ENCODE results near the gene CDH13. TPM values are rescaled to one million over a fixed set of nuclear protein-coding genes. Genes with fewer than 3 reads are reported as not detected.
A peak's percentile ranks its signal among the peaks of the same experiment; 100 is the strongest.

CDH13 gene
- total RNA-seq, 1 experiment from 2014 or later, result 34.5 TPM

DNA sequence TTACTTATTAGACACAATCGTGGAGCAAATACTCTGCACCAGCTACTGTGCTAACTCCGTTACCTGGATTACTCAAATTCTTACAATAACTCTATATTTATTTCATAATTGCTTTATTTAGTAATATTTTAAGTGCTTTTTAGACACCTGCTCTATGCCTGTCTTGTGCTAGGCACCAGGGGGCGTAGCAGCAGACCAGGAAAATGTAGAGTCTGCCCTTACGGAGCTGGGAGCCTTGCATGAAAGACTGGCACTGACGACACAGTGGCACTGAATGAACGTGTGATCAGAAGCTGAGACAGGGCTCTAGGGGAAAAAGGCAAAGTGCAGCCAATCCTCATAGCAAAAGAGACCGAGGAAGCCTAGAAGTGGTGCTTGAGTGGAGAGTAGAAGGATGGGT, 486.5 kb downstream of the CDH13 start:
- no peaks in the 10 kb centered on the region for H3K9me3 ChIP-seq (replicated peaks)
- H3K27ac ChIP-seq, result no peak overlapping the region
- H3K27me3 ChIP-seq, result no peaks in the 10 kb centered on the region
- peaks cover 9% of the 10 kb centered on the region for H3K4me1 ChIP-seq
- H3K4me3 ChIP-seq, result no peak overlapping the region
- DNase-seq, result no peak
- H3K36me3 ChIP-seq, result no peaks in the 10 kb centered on the region

DNA sequence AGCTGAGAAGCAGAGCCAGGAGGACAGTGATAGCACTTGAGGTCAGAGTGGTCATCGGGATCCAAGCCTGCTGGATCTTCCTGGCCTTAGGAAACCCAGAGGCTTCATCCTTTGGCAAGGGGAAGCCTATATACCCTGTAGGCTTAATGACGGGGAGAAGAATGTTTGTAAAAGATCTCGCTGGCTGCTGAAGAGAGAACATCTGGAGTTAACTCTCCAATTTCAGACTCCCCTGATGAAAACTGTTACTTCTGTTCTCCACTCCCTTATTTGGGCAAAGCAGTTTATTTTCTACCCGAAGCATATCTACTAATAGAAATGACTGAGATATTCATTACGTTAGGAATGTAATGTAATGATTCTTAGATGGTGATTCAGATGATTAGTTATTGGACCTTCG, 487.0 kb downstream of the CDH13 start:
- Histone ChIP-seq H3K4me3 (no peak overlapping the region), H3K27me3 (no peaks in the 10 kb centered on the region), H3K4me1 (peaks cover 9% of the 10 kb centered on the region), H3K36me3 (no peaks in the 10 kb centered on the region), H3K9me3 (replicated peaks) (no peaks in the 10 kb centered on the region), H3K27ac (no peak overlapping the region)
- DNase-seq, result no peak

DNA sequence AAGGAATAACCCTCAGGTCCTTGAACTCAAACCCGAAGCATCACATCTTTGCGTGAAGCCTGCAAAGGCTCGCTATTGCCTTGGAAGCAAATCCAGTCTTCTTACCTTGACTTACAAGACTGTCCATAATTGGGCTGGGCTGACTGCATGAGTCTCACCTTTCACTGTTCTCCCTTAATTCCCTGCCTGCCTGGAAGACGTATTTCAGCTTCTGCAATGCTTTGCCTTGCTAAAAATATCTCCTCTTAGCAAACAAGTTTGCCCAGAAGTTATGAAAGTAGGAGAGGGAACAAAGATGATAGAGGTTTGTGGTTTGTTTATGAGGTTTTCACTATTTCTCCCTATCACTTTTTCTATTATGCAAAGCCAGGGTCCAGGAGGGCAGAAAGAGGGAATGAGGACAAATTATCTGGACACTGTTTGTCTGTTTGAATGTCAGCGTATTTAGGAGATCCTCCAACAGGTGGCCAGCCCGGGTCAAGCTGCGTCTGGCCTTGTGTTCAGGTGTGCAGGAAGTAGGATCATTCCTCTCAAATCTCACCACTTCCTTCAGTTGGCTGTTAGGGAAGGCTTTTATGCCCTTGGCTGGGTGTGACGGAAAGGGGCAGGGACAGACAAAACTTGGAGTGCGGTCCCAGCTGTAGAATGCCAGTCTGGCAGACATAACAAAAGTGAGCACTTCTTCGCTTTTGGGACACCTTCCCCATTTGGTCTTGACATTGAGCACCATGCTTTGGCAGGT, 488.9 kb downstream of the CDH13 start:
- Histone ChIP-seq H3K9me3 (replicated peaks) (no peaks in the 10 kb centered on the region), H3K27ac (no peak overlapping the region), H3K4me1 (peaks cover under 1% of the 10 kb centered on the region; the same call in 1 of the 2 replicates), H3K36me3 (no peaks in the 10 kb centered on the region), H3K27me3 (no peaks in the 10 kb centered on the region), H3K4me3 (no peak overlapping the region)
- no peak for DNase-seq

DNA sequence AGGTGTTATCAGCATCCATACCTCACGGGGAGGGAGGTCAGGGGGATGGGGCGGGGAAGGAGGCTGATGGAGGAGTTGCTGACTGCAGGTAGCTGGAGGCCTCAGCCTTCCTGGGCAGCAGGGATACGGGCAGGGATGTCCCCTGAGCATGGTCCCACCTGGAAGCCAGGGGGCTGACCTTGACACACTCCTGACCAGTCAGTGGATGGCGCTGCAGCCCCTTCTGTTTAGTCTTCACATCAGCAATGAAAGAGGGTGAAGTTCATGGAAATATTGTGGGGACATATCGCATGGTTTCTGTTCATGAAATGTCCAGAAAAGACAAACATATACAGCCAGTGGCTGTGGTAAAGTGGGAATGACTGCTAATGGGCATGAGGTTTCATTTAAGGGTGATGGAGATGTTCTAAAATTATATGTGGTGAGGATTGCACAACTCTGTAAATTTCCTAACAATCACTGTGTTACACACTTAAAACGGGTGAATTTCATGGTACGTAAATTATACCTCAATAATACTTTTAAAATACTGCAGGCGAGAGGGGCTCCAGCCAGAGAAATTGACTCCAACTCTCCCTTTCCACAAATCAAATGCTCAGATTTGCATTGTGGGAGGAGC, 489.6 kb downstream of the CDH13 start:
- Histone ChIP-seq H3K36me3 (no peaks in the 10 kb centered on the region), H3K27ac (no peak overlapping the region), H3K27me3 (no peaks in the 10 kb centered on the region), H3K4me3 (no peak overlapping the region), H3K4me1 (no peaks in the 10 kb centered on the region), H3K9me3 (replicated peaks) (no peaks in the 10 kb centered on the region)
- DNase-seq, result no peak

DNA sequence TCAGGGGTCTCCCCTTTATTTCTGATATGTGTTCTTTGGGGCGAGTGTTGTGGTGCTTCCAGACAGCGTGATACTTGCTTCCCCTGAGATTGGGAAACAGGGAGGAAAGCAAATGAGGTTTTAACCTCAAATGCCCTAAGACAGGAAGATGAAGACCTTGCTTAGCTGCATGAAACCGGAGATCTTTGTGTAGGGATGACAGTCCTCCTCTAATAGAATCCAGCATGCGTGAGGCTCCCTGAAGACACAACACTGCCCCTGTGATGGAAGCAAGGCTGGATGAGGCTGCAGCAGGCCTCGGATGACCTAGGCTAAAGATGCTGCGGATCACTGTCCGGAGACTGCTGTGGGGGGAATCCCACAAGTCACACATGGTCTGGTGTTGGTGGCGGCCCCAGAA, 491.0 kb downstream of the CDH13 start:
- H3K27ac ChIP-seq, result no peak overlapping the region
- no peak overlapping the region for H3K4me3 ChIP-seq
- no peaks in the 10 kb centered on the region for H3K9me3 ChIP-seq (replicated peaks)
- no peaks in the 10 kb centered on the region for H3K36me3 ChIP-seq
- no peaks in the 10 kb centered on the region for H3K27me3 ChIP-seq
- H3K4me1 ChIP-seq, result no peaks in the 10 kb centered on the region
- DNase-seq, result no peak

DNA sequence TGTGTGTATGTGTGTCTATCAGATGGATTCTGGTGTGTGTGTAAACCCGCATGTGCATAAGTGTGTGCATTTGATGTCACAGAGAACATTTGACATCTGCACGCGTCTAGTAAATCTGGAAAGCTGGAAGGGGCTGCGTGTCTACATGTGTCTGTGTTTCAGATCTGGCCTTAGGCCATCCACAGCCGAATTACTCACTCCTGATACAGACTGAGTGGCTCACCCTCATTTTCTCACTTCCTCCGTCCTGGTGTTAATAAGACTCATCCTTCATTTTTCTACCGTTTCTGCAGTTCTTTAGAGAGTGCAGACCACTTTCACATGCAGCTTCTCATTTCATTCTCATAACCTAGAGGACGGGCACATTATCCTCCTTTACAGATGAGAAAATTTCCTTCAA, 491.6 kb downstream of the CDH13 start:
- no peaks in the 10 kb centered on the region for H3K36me3 ChIP-seq
- no peak for DNase-seq
- no peak overlapping the region for H3K4me3 ChIP-seq
- H3K27me3 ChIP-seq, result no peaks in the 10 kb centered on the region
- H3K9me3 ChIP-seq (replicated peaks), result no peaks in the 10 kb centered on the region
- H3K4me1 ChIP-seq, result no peaks in the 10 kb centered on the region
- no peak overlapping the region for H3K27ac ChIP-seq

DNA sequence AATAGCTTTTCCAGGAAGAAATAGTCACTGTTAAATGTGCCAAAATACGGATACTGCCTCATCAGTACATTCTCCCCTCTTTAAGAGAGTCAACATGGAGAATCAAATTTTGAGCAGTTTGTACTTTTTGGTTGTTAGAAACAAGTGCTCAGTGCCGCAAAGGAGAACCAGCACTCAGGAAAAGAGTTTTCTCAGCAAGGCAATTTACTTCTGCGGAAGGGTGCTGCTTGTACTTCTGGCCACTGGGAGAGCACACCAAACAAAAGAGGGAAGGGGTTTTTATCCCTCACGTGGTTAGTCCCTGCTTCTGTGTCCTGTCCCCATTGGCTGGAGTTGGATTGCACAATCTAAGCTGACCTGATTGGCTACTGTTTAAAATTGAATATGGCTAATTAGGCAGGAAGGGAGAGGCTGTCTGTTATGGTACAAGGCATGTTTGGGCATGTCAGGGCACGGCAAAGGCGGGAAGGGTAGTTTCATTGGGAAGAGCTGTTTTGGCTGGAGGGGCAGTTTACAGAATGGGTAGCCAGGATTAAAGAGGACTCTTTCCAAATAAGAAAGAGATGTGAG, 499.3 kb downstream of the CDH13 start:
- DNase-seq, result no peak
- H3K4me3 ChIP-seq, result no peak overlapping the region

DNA sequence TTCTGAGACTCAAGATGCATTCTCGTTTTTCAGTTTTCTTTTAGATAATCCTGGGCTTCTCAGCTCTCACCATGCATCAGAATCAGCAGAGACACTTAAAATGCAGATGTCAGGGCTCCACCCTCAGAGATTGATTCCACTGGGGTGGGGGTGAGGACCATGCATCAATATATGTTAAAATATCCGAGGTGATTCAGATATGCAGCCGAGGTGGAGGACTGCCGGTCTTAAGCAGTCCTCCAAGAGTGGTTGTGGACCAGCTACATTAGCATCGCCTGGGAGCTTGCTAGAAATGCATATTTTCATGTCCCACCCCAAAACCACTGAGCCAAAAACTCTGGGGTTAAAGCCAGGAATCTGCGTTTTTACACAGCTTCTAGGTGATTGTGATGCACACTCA, 501.3 kb downstream of the CDH13 start:
- Histone ChIP-seq H3K4me1 (no peaks in the 10 kb centered on the region), H3K4me3 (no peak overlapping the region), H3K27me3 (no peaks in the 10 kb centered on the region), H3K9me3 (replicated peaks) (no peaks in the 10 kb centered on the region), H3K36me3 (no peaks in the 10 kb centered on the region; the same call in 1 of the 2 replicates), H3K27ac (no peak overlapping the region)
- no peak for DNase-seq

More for the DNA sequence above, 499.3 kb downstream of the CDH13 start:
- Histone ChIP-seq H3K27ac (no peak overlapping the region), H3K36me3 (no peaks in the 10 kb centered on the region; the same call in 1 of the 2 replicates), H3K9me3 (replicated peaks) (no peaks in the 10 kb centered on the region), H3K27me3 (no peaks in the 10 kb centered on the region), H3K4me1 (no peaks in the 10 kb centered on the region)

DNA sequence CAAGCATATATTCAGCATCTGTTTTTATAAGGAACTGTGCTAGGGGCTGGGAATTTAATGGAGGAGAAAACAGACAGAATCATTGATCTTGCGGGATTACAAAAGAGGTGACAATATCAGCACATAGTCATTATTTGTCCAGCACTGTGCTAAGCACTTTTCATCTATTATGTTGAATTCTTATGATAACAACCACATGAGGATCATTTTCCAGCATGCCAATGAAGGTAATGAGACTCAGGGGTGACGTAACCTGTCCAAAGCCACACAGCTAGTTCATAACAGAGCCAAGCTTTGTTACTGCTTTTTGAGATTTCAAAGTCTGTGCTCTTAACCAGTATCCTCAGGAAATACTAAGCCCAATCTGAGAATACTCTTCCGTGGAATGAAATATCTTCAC, 503.3 kb downstream of the CDH13 start:
- no peaks in the 10 kb centered on the region for H3K4me1 ChIP-seq
- no peak overlapping the region for H3K4me3 ChIP-seq
- H3K36me3 ChIP-seq, result no peaks in the 10 kb centered on the region
- no peak overlapping the region for H3K27ac ChIP-seq
- DNase-seq, result no peak
- no peaks in the 10 kb centered on the region for H3K9me3 ChIP-seq (replicated peaks)
- H3K27me3 ChIP-seq, result no peaks in the 10 kb centered on the region

DNA sequence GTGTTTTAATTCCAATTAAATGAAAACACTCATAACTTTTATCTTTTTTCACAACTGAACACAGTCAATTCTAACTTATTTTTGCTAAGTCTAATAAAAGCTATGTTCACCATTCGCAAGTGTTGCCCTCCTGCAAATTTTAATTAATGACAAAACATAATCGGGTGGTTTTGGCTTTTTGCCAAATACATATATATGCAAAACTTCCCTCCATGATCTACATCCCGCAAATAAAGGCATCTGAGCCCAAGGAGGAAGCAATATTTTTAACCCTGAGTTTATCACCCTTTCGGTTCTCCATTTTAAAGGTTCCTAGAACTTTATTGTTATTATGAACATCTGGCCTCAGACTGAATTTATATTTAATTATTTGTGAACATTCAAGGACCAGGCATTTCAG, 507.9 kb downstream of the CDH13 start:
- no peak overlapping the region for H3K4me3 ChIP-seq
- no peaks in the 10 kb centered on the region for H3K36me3 ChIP-seq
- no peaks in the 10 kb centered on the region for H3K9me3 ChIP-seq (replicated peaks)
- no peak for DNase-seq
- peaks cover 6% of the 10 kb centered on the region for H3K4me1 ChIP-seq
- no peaks in the 10 kb centered on the region for H3K27me3 ChIP-seq
- H3K27ac ChIP-seq, result no peak overlapping the region

DNA sequence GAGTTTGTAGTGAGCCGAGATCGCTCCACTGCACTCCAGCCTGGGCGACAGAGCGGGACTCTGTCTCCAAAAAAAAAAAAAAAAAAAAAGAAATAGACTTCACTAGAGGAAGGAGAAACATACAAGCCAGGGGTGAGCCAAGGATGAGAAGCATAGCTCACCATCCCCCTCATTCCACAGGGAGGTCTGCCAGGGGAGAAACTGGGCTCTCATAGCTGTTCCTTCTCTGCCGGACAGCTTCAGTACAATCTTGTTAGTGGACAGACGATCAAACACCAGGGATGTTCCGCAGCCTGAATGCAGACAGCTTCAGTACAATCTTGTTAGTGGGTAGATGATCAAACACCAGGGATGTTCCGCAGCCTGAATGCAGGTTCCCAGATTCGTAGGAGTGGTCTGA, 509.6 kb downstream of the CDH13 start:
- peaks cover 6% of the 10 kb centered on the region for H3K4me1 ChIP-seq
- H3K27ac ChIP-seq, result peak overlapping the region; percentile 76
- no peaks in the 10 kb centered on the region for H3K36me3 ChIP-seq
- H3K9me3 ChIP-seq (replicated peaks), result no peaks in the 10 kb centered on the region
- no peaks in the 10 kb centered on the region for H3K27me3 ChIP-seq
- no peak overlapping the region for H3K4me3 ChIP-seq
- no peak for DNase-seq

DNA sequence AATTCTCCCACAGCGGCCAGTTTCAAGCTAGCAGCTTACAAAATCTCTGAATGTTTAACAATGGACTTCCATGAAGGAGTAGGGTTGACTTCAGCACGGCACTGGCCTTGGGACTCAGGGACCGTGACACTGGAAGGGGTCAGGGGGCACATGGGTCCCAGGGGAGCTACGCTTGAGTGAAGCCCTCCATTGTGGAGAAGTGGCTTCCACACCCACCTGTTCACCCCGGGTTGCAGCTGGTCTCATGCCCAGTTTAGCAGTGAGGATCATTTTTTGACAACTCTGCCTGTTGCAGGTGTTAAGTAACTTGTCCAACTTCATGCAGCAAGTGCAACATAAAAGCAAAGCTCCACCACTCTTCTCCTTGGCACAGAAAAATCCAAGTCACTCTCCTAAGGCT, 510.2 kb downstream of the CDH13 start:
- Histone ChIP-seq H3K9me3 (replicated peaks) (no peaks in the 10 kb centered on the region), H3K36me3 (no peaks in the 10 kb centered on the region), H3K27me3 (no peaks in the 10 kb centered on the region), H3K27ac (peak overlapping the region; percentile 76), H3K4me1 (peaks cover 6% of the 10 kb centered on the region), H3K4me3 (peak overlapping the region; percentile 53)
- DNase-seq, result peak; percentile 41 to 54

DNA sequence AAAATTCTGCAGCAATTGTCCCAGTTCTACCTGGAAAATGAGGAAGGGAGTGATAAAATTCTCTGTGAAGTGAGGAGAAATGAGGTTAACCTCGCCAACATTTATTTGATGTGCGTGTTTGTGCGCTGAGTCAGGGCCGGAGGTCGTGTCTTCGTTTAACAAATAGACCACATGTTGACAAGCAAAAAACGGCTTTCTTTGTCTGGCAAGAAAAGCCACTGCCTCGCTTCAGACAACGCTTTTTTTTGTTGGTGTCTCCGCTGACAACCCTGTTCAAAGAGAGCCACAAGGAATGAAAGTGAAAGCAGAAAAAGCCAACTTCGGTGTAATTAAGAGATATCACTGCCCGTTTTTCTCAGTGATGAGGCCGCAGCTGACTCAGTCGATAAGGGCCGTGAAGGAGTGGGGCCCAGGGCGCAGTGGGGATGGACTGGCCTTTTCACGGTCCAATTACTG, 510.6 kb downstream of the CDH13 start:
- H3K4me3 ChIP-seq, result peak overlapping the region; percentile 53
- H3K9me3 ChIP-seq (replicated peaks), result no peaks in the 10 kb centered on the region
- H3K36me3 ChIP-seq, result no peaks in the 10 kb centered on the region
- H3K27me3 ChIP-seq, result no peaks in the 10 kb centered on the region
- peaks cover 6% of the 10 kb centered on the region for H3K4me1 ChIP-seq
- peak; percentile 27 to 55 for DNase-seq
- H3K27ac ChIP-seq, result peak overlapping the region; percentile 76

DNA sequence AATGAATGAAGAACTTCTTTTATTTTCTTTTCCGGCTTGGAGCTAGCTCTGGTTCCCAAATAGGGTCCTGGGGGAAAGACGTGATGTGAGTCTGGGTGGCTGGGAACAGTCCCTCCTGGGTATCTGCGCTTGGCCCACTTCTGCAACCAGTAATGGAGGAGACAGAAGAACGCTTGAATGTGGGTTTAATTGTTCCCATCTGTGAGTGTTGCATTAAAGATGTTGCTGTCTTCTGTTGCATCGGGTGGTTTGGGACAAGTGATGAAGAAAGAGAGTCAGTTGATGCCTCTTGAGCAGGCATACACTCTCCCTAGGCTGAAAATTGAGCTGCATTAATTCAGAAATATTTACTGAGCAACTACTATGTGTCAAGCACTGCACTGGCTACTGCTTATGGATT, 511.1 kb downstream of the CDH13 start:
- H3K9me3 ChIP-seq (replicated peaks), result no peaks in the 10 kb centered on the region
- no peaks in the 10 kb centered on the region for H3K27me3 ChIP-seq
- peaks cover 6% of the 10 kb centered on the region for H3K4me1 ChIP-seq
- DNase-seq, result no peak
- H3K36me3 ChIP-seq, result no peaks in the 10 kb centered on the region
- H3K27ac ChIP-seq, result peak overlapping the region; percentile 76
- peak overlapping the region; percentile 53 for H3K4me3 ChIP-seq

DNA sequence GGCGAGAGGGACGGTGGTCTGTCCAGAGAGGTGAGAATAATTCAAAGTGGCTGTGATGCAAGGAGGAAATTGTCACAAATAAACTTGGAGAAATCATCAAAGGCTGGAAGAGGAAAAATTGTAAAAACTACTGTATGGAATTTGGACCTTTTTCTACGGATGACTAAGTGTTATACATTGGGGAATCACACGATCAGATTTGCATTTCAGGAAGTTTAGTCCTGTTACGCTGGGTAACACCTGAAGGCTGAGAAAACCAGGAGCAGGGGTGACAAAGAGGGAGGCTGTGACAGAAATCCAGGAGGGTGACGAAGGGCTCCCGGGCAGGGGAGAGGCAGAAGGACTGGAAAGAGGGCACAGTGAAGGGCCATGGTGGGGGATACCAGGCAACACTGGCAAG, 511.7 kb downstream of the CDH13 start:
- H3K27ac ChIP-seq, result no peak overlapping the region
- no peak overlapping the region for H3K4me3 ChIP-seq
- no peaks in the 10 kb centered on the region for H3K27me3 ChIP-seq
- H3K4me1 ChIP-seq, result peaks cover 9% of the 10 kb centered on the region
- no peak for DNase-seq
- H3K36me3 ChIP-seq, result no peaks in the 10 kb centered on the region
- H3K9me3 ChIP-seq (replicated peaks), result no peaks in the 10 kb centered on the region

Measured in SJCRH30 (cell line).